Loucy (cell line): ENCODE measurements around the gene MMP12.

Source experiments
- H2AFZ ChIP-seq: fragments of 200-600 bp; sonication (generic); 2 replicates; pipeline ENCODE4 v1.6.0; 2016; ENCODE audit warnings: antibody characterized with exemption, mild to moderate bottlenecking, low read length, moderate library complexity
- H3F3A ChIP-seq: fragments of 200-600 bp; 2 replicates; pipeline ENCODE4 v1.6.0; 2016; ENCODE audit warnings: antibody characterized with exemption, low read depth, mild to moderate bottlenecking
- H3K27me3 ChIP-seq: fragments of 200-600 bp; sonication (generic); 2 replicates; pipeline ENCODE4 v1.6.1; 2014; ENCODE audit warnings: low read length, mild to moderate bottlenecking; ENCODE audit not compliant: insufficient read depth, poor library complexity, severe bottlenecking
- H3K36me3 ChIP-seq: fragments of 200-600 bp; sonication (generic); 2 replicates; pipeline ENCODE4 v1.6.1; 2016; ENCODE audit warnings: low read length; ENCODE audit not compliant: insufficient read depth
- H3K4me1 ChIP-seq: fragments of 200-600 bp; sonication (generic); 2 replicates; pipeline ENCODE4 v1.5.1; 2014; ENCODE audit warnings: low read length, mild to moderate bottlenecking; ENCODE audit not compliant: insufficient read depth, poor library complexity, severe bottlenecking
- H3K4me2 ChIP-seq: fragments of 200-600 bp; sonication (generic); 2 replicates; pipeline ENCODE4 v1.6.0; 2014; ENCODE audit warnings: antibody characterized with exemption, low read length, low read depth, mild to moderate bottlenecking; ENCODE audit not compliant: poor library complexity, severe bottlenecking
- H3K4me3 ChIP-seq: fragments of 200-600 bp; sonication (generic); 2 replicates; pipeline ENCODE4 v1.5.1; 2014; ENCODE audit warnings: low read length, mild to moderate bottlenecking, mixed read lengths; ENCODE audit not compliant: poor library complexity, severe bottlenecking
- H3K79me2 ChIP-seq: fragments of 200-600 bp; sonication (generic); 2 replicates; pipeline ENCODE4 v1.6.1; 2014; ENCODE audit warnings: low read length; ENCODE audit not compliant: insufficient read depth
- H3K9ac ChIP-seq: fragments of 200-600 bp; sonication (generic); 2 replicates; pipeline ENCODE4 v1.6.0; 2014; ENCODE audit warnings: mild to moderate bottlenecking, low read depth, low read length, moderate library complexity; ENCODE audit not compliant: poor library complexity, severe bottlenecking
- H3K9me2 ChIP-seq: fragments of 200-600 bp; sonication (generic); replicated peaks from 2 replicates; pipeline ENCODE4 v1.6.1; 2016; ENCODE audit warnings: low read depth, low read length, mixed read lengths
- H3K9me3 ChIP-seq: fragments of 200-600 bp; sonication (generic); 2 replicates; pipeline ENCODE4 v1.6.1; 2014; ENCODE audit warnings: mild to moderate bottlenecking, antibody characterized with exemption, low read length, low read depth; ENCODE audit not compliant: insufficient read depth
- H4K20me1 ChIP-seq: fragments of 200-600 bp; sonication (generic); 2 replicates; pipeline ENCODE4 v1.6.0; 2014; ENCODE audit warnings: antibody characterized with exemption, low read length, mild to moderate bottlenecking; ENCODE audit not compliant: insufficient read depth, poor library complexity, severe bottlenecking
- EZH2phosphoT487 ChIP-seq: fragments of 200-600 bp; IDR thresholded peaks from 2 replicates; pipeline ENCODE4 v1.6.1; 2018; ENCODE audit warnings: antibody characterized with exemption, mild to moderate bottlenecking, moderate library complexity, borderline replicate concordance
- TF ChIP-seq, protein P1 (sequence below): fragments of 200-600 bp; sonication (generic); conservative IDR thresholded peaks from 2 replicates; pipeline ENCODE4 v1.5.1; 2014; ENCODE audit warnings: mild to moderate bottlenecking, antibody characterized with exemption, low read length

Gene MMP12

GRCh38 chr11:102829316-102830000 is 45.3 kb downstream of the MMP12 start:
- Histone ChIP-seq H3K27me3 (no peaks in the 10 kb centered on the region), H3K9ac (no peak overlapping the region), H4K20me1 (no peaks in the 10 kb centered on the region), H3K4me3 (no peak overlapping the region), H3K9me3 (no peaks in the 10 kb centered on the region), H3K36me3 (no peaks in the 10 kb centered on the region), H2AFZ (no peak overlapping the region), H3K4me1 (no peaks in the 10 kb centered on the region), H3K79me2 (no peaks in the 10 kb centered on the region), H3K9me2 (no peaks in the 10 kb centered on the region), H3F3A (no peaks in the 10 kb centered on the region), H3K4me2 (no peak overlapping the region)
- TF ChIP-seq EZH2phosphoT487: no peak
- TF ChIP-seq, protein P1, sequence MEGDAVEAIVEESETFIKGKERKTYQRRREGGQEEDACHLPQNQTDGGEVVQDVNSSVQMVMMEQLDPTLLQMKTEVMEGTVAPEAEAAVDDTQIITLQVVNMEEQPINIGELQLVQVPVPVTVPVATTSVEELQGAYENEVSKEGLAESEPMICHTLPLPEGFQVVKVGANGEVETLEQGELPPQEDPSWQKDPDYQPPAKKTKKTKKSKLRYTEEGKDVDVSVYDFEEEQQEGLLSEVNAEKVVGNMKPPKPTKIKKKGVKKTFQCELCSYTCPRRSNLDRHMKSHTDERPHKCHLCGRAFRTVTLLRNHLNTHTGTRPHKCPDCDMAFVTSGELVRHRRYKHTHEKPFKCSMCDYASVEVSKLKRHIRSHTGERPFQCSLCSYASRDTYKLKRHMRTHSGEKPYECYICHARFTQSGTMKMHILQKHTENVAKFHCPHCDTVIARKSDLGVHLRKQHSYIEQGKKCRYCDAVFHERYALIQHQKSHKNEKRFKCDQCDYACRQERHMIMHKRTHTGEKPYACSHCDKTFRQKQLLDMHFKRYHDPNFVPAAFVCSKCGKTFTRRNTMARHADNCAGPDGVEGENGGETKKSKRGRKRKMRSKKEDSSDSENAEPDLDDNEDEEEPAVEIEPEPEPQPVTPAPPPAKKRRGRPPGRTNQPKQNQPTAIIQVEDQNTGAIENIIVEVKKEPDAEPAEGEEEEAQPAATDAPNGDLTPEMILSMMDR: no peak

GRCh38 chr11:102824556-102824955 is 50.2 kb downstream of the MMP12 start:
- Histone ChIP-seq H4K20me1 (no peaks in the 10 kb centered on the region), H3K4me3 (no peak overlapping the region), H3K4me1 (no peaks in the 10 kb centered on the region), H3F3A (no peaks in the 10 kb centered on the region), H2AFZ (no peak overlapping the region), H3K36me3 (no peaks in the 10 kb centered on the region), H3K9me3 (no peaks in the 10 kb centered on the region), H3K9ac (no peak overlapping the region), H3K27me3 (no peaks in the 10 kb centered on the region), H3K9me2 (no peaks in the 10 kb centered on the region; the same call in 1 of the 2 replicates), H3K79me2 (no peaks in the 10 kb centered on the region), H3K4me2 (no peak overlapping the region)
- TF ChIP-seq EZH2phosphoT487: no peak
- TF ChIP-seq, protein P1: no peak

DNA sequence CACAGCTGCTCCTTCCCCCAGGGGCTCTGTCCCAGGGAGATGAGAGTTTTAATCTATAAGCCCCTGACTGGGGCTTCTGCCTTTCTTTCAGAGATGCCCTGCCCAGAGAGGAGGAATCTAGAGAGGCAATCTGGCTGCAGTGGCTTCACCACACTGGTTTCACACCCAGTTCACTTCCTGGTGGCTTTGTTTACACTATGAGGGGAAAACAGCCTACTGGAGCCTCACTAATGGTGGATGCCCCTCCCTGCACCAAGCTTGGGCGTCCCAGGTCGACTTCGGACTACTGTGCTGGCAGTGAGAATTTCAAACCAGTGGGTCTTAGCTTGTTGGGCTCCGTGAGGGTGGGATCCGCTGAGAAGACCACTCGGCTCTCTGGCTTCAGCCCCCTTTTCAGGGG is 55.3 kb downstream of the MMP12 start:
- Histone ChIP-seq H4K20me1 (no peaks in the 10 kb centered on the region), H3K4me1 (no peaks in the 10 kb centered on the region), H3K36me3 (no peaks in the 10 kb centered on the region), H3K27me3 (no peaks in the 10 kb centered on the region), H3K79me2 (no peaks in the 10 kb centered on the region), H3F3A (no peaks in the 10 kb centered on the region), H3K9ac (no peak overlapping the region), H3K4me2 (no peak overlapping the region), H3K9me3 (no peaks in the 10 kb centered on the region), H3K9me2 (no peaks in the 10 kb centered on the region; the same call in 1 of the 2 replicates), H3K4me3 (no peak overlapping the region), H2AFZ (no peak overlapping the region)
- TF ChIP-seq, protein P1: no peak
- no peak for TF ChIP-seq EZH2phosphoT487
